ENCODE results near the gene CDH9.

The CDH9 gene

DNA sequence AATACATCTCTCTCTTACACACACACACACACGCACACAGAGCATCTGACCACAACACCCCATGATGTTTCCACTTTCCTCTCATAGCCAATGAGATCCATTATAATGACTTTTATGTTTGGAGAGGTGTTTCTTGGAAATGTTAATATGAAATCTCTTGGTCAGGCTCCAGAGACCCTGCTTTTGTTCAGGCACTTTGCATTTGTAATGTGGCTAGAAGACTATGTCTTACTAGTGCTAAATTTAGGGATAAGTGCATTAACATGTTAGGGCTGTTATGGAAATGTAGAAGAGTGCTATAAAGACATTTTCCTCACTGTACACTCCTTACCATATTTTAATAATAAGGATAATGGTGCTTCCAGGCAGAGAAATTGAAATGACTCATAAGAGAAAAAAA is 3.8 kb downstream of the CDH9 start:
- no peak overlapping the region for H3K27ac ChIP-seq (ENCODE audit: low read depth, low read length)
- no peaks in the 10 kb centered on the region; the same call in 1 of the 2 replicates for H3K9me3 ChIP-seq (ENCODE audit: control insufficient read depth, insufficient read depth, low read length)
- no peaks in the 10 kb centered on the region for H3K27me3 ChIP-seq (ENCODE audit: control insufficient read depth, low read length)
- no peak overlapping the region for H3K4me3 ChIP-seq (ENCODE audit: low read length)
- no peaks in the 10 kb centered on the region for H3F3A ChIP-seq (ENCODE audit: control insufficient read depth, insufficient read depth)
- no peaks in the 10 kb centered on the region for H3K4me1 ChIP-seq (ENCODE audit: control insufficient read depth, low read length)
- H3K79me2 ChIP-seq (ENCODE audit: control insufficient read depth, low read length) = no peaks in the 10 kb centered on the region
- no peaks in the 10 kb centered on the region for H4K20me1 ChIP-seq (ENCODE audit: control insufficient read depth, insufficient read depth, low read depth, low read length)
- TF ChIP-seq EZH2phosphoT487 (IDR thresholded peaks at IDR 0.05; ENCODE audit: borderline replicate concordance, low read length) = no peak
- TF ChIP-seq, protein P1, sequence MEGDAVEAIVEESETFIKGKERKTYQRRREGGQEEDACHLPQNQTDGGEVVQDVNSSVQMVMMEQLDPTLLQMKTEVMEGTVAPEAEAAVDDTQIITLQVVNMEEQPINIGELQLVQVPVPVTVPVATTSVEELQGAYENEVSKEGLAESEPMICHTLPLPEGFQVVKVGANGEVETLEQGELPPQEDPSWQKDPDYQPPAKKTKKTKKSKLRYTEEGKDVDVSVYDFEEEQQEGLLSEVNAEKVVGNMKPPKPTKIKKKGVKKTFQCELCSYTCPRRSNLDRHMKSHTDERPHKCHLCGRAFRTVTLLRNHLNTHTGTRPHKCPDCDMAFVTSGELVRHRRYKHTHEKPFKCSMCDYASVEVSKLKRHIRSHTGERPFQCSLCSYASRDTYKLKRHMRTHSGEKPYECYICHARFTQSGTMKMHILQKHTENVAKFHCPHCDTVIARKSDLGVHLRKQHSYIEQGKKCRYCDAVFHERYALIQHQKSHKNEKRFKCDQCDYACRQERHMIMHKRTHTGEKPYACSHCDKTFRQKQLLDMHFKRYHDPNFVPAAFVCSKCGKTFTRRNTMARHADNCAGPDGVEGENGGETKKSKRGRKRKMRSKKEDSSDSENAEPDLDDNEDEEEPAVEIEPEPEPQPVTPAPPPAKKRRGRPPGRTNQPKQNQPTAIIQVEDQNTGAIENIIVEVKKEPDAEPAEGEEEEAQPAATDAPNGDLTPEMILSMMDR (IDR thresholded peaks at IDR 0.05; ENCODE audit: low read depth, low read length, poor library complexity, severe bottlenecking) = no peak
- H3K9me2 ChIP-seq (replicated peaks; ENCODE audit: control insufficient read depth, low read length) = no peaks in the 10 kb centered on the region
- no peaks in the 10 kb centered on the region for H3K36me3 ChIP-seq (ENCODE audit: control insufficient read depth, low read length)
- H3K4me2 ChIP-seq (ENCODE audit: low read length) = no peak overlapping the region

DNA sequence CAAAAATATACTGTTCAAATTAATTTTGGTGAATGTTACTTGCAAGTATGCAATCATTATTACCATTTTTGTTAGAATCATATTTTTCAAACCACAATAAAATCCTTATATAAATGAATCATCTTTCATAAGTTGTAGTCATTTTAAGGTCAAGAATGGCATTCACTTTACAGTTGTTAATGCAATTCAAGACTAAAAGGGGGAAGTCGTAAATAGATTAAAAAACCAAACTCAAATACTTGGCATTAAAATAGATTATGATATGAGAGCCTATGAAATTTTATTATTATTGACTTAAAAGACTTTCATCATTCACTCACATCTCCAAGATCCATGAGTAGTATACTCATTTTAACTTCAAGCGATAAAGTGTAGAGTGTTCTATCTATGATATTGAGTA is 11.6 kb downstream of the CDH9 start:
- H3F3A ChIP-seq (ENCODE audit: control insufficient read depth, insufficient read depth) = no peaks in the 10 kb centered on the region
- H3K4me3 ChIP-seq (ENCODE audit: low read length) = no peak overlapping the region
- H3K36me3 ChIP-seq (ENCODE audit: control insufficient read depth, low read length) = no peaks in the 10 kb centered on the region
- no peak overlapping the region for H3K27ac ChIP-seq (ENCODE audit: low read depth, low read length)
- no peaks in the 10 kb centered on the region for H3K79me2 ChIP-seq (ENCODE audit: control insufficient read depth, low read length)
- no peak for TF ChIP-seq EZH2phosphoT487 (IDR thresholded peaks at IDR 0.05; ENCODE audit: borderline replicate concordance, low read length)
- no peaks in the 10 kb centered on the region for H4K20me1 ChIP-seq (ENCODE audit: control insufficient read depth, insufficient read depth, low read depth, low read length)
- H3K9me2 ChIP-seq (replicated peaks; ENCODE audit: control insufficient read depth, low read length) = no peaks in the 10 kb centered on the region
- H3K4me2 ChIP-seq (ENCODE audit: low read length) = no peak overlapping the region
- no peaks in the 10 kb centered on the region for H3K4me1 ChIP-seq (ENCODE audit: control insufficient read depth, low read length)
- H3K9me3 ChIP-seq (ENCODE audit: control insufficient read depth, insufficient read depth, low read length) = no peaks in the 10 kb centered on the region
- H3K27me3 ChIP-seq (ENCODE audit: control insufficient read depth, low read length) = no peaks in the 10 kb centered on the region

DNA sequence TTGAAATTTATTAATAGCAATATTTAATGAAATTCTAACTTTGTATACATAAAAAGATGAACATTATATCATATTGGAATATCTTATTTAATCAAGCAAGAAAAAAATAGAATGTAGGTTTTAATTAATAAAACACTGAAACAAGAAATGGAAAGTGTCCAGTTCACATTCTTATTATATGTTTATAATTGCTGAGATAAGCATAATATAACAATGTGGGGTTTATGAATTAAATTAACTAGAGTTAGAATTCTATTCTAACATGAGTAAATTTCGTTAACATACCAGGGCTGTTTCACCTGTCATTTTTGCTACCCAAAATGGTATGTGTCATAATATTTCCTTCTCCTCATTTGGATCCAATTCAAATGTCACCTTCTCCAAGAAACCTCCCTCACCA is 12.3 kb downstream of the CDH9 start:
- no peak overlapping the region for H3K4me3 ChIP-seq (ENCODE audit: low read length)
- no peaks in the 10 kb centered on the region for H3K9me3 ChIP-seq (ENCODE audit: control insufficient read depth, insufficient read depth, low read length)
- no peak overlapping the region for H3K4me2 ChIP-seq (ENCODE audit: low read length)
- no peaks in the 10 kb centered on the region for H3K9me2 ChIP-seq (replicated peaks; ENCODE audit: control insufficient read depth, low read length)
- H3F3A ChIP-seq (ENCODE audit: control insufficient read depth, insufficient read depth) = no peaks in the 10 kb centered on the region
- no peaks in the 10 kb centered on the region for H3K4me1 ChIP-seq (ENCODE audit: control insufficient read depth, low read length)
- H3K36me3 ChIP-seq (ENCODE audit: control insufficient read depth, low read length) = no peaks in the 10 kb centered on the region
- H4K20me1 ChIP-seq (ENCODE audit: control insufficient read depth, insufficient read depth, low read depth, low read length) = no peaks in the 10 kb centered on the region
- H3K79me2 ChIP-seq (ENCODE audit: control insufficient read depth, low read length) = no peaks in the 10 kb centered on the region
- TF ChIP-seq, protein P1 (IDR thresholded peaks at IDR 0.05; ENCODE audit: low read depth, low read length, poor library complexity, severe bottlenecking) = no peak
- no peak for TF ChIP-seq EZH2phosphoT487 (IDR thresholded peaks at IDR 0.05; ENCODE audit: borderline replicate concordance, low read length)
- no peak overlapping the region for H3K27ac ChIP-seq (ENCODE audit: low read depth, low read length)
- H3K27me3 ChIP-seq (ENCODE audit: control insufficient read depth, low read length) = no peaks in the 10 kb centered on the region

DNA sequence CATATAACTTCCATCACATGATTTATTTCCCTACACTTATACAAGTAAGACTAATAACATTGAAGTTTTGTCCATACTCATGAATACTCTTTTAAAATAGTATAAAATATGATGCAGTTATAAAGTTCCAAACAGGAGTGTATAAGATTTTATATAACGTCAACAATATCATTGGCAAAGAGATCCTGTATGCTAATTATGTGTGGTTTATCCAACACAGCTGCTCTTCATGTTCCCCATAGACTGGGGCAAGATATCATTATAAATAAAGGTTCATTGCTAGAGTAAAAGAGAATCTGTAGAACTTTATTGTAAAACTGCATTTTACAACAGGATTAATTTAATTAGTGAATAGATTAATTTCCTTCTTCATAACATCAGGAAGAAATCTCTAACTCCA is 16.9 kb downstream of the CDH9 start:
- no peaks in the 10 kb centered on the region for H3K9me2 ChIP-seq (replicated peaks; ENCODE audit: control insufficient read depth, low read length)
- no peaks in the 10 kb centered on the region for H3K4me1 ChIP-seq (ENCODE audit: control insufficient read depth, low read length)
- H3K79me2 ChIP-seq (ENCODE audit: control insufficient read depth, low read length) = no peaks in the 10 kb centered on the region
- no peaks in the 10 kb centered on the region for H3K9me3 ChIP-seq (ENCODE audit: control insufficient read depth, insufficient read depth, low read length)
- no peak overlapping the region for H3K27ac ChIP-seq (ENCODE audit: low read depth, low read length)
- H3K4me2 ChIP-seq (ENCODE audit: low read length) = no peak overlapping the region
- H3K4me3 ChIP-seq (ENCODE audit: low read length) = no peak overlapping the region
- H3K27me3 ChIP-seq (ENCODE audit: control insufficient read depth, low read length) = no peaks in the 10 kb centered on the region
- no peaks in the 10 kb centered on the region for H3K36me3 ChIP-seq (ENCODE audit: control insufficient read depth, low read length)
- TF ChIP-seq, protein P1 (IDR thresholded peaks at IDR 0.05; ENCODE audit: low read depth, low read length, poor library complexity, severe bottlenecking) = no peak
- no peak for TF ChIP-seq EZH2phosphoT487 (IDR thresholded peaks at IDR 0.05; ENCODE audit: borderline replicate concordance, low read length)
- no peaks in the 10 kb centered on the region for H4K20me1 ChIP-seq (ENCODE audit: control insufficient read depth, insufficient read depth, low read depth, low read length)
- no peaks in the 10 kb centered on the region for H3F3A ChIP-seq (ENCODE audit: control insufficient read depth, insufficient read depth)

All from DOHH2 (cell line).